Measurements from ENCODE around the gene GTPBP10. TPM values are rescaled to one million over a fixed set of nuclear protein-coding genes. Genes with fewer than 3 reads are reported as not detected.
"Not testable (repeated sequence)": the region's sequence is repeated elsewhere in the genome, so short reads cannot be mapped to it uniquely, and the experiment has no call there.

Gene GTPBP10
- polyA plus RNA-seq, 4 donors = 24.3 to 32.1 (median 29.5) TPM

DNA sequence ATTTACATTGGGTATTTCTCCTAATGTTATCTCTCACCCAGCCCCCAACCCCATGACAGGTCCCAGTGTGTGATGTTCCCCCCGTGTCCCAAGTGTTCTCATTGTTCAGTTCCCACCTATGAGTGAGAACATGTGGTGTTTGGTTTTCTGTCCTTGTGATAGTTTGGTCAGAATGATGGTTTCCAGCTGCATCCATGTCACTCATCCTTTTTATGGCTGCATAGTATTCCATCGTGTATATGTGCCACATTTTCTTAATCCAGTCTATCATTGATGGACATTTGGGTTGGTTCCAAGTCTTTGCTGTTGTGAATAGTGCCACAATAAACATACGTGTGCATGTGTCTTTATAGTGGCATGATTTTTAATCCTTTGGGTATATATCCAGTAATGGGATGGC, 3.5 kb downstream of the GTPBP10 start:
- not testable (repeated sequence) for DNase-seq (ENCODE audit: low read depth in 4 of 4, low spot score in 3 of 4)

DNA sequence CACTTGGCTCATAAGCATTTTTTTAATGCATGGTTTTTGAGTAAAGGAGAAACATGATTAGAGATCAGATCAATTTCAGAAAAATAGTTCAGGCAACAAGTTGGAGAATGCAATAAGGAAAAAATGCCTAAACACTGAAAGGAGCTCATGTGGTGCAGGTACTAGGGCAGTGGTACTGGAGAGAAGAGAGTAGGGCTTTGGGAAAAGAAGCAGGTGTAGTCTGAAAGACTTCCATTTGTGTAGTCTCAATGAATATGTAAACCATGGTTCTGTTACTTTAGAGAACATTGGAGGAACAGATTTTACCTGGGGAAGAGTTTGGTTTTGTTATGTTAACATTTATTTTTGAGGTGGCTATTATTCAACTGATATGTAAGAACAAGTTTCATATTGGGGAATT, 5.5 kb downstream of the GTPBP10 start:
- no peak for DNase-seq (ENCODE audit: low read depth in 4 of 4, low spot score in 3 of 4)

DNA sequence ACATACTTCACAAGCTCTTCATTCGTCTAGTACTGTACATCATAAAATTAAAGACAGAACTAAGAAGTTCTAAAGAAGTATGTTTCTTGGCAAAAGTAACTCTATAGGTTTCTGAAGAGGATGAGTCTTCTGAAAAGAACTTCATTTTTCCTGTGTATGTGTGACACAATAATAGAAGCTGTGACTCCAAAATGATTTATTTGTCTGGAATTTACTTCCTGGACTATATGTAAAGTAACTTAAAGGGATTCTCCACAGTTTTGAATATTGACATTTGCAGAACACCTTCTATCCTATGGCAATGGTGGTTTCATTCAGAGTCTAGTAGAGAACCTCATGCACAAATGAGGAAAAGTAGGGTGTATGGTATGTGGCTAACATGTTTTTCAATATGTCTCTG, 36.9 kb downstream of the GTPBP10 start:
- no peak for DNase-seq (ENCODE audit: low read depth in 4 of 4, low spot score in 3 of 4)

DNA sequence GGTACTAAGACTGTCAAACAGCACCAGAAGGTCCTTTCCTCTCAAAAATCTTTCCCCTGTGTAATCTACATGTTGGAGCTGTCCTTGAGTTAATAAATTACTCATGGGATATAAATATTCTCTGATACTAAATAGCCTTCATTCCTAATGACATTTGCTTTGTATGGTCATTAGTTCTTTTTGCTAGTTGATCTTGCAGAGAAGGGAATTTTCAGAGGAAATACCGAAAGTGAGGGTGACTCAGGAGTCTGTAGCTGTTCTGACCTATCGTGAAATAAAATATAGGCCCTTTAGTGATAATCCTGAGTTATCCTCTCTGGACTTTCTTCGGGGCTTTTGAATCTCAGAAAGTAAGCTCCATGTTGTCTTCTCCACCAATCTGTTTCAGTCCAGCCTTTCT, 37.3 kb downstream of the GTPBP10 start:
- DNase-seq (ENCODE audit: low read depth in 4 of 4, low spot score in 3 of 4) = no peak

DNA sequence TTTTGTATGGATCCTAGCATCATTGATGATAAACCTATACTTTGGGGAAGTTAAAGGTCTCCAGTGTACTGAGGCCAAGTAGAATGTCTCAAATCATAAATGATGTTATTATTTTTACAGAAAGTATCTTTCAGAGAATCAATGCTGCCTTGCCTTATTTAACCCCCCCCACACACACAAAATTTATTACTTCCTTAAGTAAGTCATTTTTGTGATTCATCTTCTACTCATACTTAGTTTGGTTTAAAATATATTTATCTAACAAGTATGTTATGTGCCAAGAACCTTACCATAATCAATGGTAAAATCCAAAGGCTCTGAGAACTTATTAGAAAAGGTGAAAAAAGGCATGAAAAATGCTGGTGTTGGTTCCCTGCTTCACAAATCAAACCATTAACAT, 37.9 kb downstream of the GTPBP10 start:
- DNase-seq (ENCODE audit: low read depth in 4 of 4, low spot score in 3 of 4) = no peak

DNA sequence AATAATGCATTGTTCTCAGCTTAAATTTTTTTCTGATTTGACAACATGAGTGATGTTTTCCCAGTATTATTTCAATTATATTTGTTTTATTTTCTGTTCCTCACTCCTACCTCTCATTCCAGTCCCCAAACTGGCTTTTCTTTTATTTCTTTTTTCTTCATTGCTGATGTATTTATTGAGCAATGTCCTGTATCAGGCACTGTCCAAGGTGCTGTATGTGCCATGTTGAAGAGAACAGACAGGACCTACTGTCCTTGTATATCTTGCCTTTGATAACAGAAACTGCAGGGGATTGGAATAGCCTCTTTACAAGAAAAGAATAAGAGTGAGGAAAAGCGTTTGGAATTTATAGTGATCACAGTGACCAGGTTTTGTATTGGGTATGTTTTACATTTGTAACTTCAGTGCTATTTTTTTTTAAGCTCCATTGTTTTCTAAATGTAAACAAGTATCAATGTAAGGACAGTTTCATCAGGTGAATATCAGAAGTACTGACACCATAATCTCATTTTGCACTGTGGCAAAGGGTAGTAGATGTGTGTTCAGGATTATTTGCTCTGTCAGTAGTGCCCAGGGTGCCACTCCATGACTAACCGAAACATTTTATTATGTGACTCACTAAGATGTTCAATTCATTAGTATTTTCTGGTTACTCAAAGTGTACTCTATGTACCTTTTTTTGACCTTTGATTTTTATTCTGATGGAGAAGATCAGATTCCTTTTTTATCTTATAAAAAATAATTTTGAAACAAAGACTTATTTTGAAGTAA, 41.1 kb downstream of the GTPBP10 start:
- DNase-seq (ENCODE audit: low read depth in 4 of 4, low spot score in 3 of 4) = no peak

DNA sequence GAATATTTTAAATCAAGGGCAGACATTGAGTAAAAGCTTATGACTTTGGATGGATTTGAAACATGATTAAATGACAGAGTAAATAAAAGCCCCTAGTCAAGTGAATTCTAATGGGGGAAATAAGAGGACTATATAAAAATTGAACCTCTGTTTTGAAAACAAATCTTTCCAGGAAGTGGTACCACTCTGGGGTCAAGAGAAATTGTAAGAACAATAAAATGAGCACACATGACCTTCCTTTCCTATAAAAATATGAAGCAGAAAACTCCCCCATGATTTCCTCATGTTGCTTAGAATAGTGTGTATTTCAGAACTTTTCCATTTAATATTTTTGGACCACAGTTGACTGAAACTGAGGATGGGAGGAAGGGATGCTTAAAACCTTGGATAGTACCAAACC, 44.4 kb downstream of the GTPBP10 start:
- no peak for DNase-seq (ENCODE audit: low read depth in 4 of 4, low spot score in 3 of 4)

DNA sequence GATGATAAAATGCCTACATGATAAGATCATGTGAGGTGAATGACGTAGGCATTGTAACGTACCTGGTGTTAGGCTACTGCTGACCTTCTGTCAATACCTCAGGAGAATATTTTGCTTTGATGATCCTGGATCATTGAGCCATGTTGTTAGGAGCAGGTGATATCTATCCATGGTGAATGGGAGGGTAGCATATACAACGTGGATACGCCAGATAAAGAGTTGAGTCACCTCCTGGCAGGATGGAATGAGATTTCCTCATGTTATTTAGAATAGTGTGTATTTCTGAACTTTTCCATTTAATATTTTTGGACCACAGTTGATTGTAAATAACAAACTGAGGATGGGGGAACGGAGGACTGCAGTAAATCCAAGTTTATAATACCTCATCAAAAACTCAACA, 45.0 kb downstream of the GTPBP10 start:
- DNase-seq (ENCODE audit: low read depth in 4 of 4, low spot score in 3 of 4) = no peak

DNA sequence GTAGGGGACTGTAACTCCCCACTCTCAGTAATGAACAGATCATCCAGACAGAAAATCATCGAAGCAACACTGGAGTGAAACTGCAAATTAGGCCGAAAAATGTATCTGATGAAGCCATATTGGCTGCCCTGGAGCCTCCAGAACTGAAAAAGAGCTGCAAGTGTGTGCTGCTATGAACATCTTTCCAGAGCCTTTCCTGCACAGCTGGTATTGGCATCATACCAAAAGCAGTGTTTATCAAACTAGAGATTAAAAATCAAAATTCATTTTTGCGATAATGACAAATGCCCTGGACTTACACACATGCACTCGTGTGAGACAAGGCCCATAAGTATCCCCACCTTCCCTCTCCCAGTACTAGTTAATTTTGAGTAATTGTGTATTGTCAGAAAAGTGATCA, 49.9 kb downstream of the GTPBP10 start:
- no peak for DNase-seq (ENCODE audit: low read depth in 4 of 4, low spot score in 3 of 4)

DNA sequence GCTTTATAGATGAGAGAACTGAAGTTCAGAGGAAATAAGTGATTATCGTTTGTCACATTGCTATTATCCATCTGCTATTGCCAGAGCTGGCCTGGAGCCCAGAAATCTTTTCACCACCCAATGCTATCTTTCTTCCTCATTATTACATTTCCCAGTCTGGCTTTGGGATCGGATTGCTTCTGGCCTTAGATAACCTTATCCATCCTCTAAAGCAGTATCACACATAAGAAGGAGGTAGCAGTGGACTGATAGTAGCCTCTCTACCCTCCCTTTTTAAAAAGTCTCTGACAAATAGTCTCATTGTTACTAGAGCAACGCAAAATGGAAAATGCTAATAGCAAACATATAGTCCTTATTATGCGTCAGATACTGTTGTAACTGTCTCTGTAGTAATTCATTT, 55.5 kb downstream of the GTPBP10 start:
- DNase-seq (ENCODE audit: low read depth in 4 of 4, low spot score in 3 of 4) = no peak

DNA sequence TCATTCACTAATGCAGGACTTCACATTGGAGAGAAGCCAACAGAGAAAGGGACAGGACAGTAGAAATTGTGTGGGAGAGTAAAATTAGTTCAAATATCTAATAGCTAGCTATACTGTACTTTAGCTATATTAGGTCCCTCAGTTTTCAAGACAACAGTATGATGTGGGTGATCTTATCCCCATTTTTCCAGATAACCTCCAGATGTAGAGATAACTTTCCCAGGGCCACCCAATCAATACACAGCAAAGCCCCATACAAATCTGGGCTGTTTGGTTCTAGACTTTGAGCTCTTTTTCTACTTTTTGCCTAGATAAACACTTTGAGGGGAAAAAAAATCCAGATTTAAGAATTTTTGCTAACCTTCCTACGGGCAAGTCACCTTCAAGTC, 56.3 kb downstream of the GTPBP10 start:
- DNase-seq (ENCODE audit: low read depth in 4 of 4, low spot score in 3 of 4) = no peak

DNA sequence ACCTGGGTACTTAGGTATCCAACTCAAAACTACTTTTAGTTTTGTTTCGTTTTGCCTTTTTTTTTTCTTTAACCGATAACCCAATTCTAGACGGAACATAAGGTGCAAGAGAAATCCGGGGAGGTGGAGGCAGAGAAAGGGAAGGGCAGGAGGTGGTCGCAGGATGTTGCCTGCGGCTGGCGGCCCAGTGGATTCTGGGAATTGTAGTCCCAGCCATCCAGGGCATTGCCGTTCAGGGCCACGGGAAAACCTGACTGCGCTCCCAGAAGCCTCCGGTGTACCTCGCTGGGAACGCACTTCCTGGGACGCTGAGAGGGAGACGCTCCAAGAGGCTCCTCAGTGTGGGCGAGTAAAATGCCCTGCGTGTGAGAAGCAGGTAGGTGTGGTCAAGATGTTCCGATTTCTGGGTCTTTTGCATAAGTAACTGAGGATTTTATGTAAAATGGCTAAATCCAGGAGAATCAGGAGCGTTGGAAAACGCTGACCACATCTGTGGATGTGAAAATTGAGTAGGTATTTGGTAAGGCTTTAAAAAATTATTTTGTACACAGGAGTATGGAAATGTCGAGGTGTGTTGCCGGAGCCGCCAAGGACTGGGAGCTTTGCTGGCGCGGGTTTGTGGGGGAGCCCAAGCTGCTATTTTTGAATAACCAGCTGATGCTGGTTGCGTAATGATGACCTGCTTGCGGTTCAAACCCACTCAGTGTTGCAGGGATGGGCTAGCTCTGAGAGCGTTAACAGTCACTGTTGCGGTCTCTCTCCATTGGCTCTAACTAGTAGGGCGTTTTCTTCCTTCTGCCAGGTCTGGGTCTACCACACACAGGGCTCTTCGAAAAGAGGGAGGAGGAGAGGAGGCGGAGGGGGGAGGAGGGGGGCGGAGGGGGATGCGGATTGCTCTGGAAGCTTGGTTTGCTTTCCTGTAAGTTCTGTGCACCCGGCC, 56.9 kb downstream of the GTPBP10 start, which contains the start of gene CLDN12:
CLDN12 (plus strand) TSS at position 288 of the 940 bp plus-strand sequence. CDS start 9,216 bp downstream, outside the sequence.
- peak; percentile 67 to 80 (median 72) for DNase-seq (ENCODE audit: low read depth in 4 of 4, low spot score in 3 of 4)

DNA sequence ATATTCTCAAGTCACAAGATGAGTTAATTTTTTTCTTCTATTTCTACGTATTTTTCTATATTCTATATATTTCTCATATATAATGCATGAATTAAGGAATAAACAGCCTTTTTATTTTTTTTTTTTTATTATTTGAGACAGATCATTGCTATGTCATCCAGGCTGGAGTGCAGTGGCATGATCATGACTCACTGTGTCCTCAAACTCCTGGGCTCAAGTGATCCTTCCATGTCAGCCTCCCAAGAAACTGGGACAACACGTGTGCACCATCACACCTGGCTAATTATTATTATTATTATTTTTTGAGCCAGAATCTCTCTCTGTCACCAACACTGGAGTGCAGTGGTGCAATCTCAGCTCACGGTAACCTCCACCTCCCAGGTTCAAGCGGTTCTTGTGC, 58.3 kb downstream of the GTPBP10 start:
- DNase-seq (ENCODE audit: low read depth in 4 of 4, low spot score in 3 of 4) = no peak

DNA sequence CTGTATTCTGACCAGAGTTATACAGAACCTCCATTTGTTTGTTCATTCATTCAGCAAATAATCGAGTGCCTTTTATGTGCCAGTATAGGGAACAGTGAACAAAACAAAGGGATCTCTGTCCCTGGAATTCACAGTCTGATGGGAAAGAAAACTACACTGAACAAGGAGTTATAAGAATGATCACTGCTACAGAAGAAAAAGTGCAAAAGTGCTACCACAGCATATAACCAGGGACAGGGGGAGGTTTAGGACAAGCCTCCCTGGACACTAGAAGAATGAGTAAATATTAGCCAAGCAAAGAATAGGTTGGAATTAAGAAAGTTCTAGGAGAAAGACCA, 60.9 kb downstream of the GTPBP10 start:
- DNase-seq (ENCODE audit: low read depth in 4 of 4, low spot score in 3 of 4) = no peak

DNA sequence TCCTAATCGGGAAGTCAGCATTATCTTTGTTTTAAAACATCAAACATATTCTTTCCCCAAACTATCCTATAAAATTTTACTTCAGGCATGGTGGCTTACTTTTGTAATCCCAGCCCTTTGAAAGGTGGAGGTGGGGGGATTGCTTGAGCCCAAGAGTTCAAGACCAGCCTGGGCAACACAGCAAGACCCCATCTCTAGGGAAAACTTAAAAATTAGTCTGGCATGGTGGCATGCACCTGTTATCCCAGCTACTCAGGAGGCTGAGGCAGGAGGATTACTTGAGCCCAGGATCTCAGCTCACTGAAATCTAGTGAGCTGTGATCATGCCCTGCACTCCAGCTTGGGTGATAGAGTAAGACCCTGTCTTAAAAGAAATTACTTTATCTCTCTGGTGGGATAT, 61.6 kb downstream of the GTPBP10 start:
- no peak for DNase-seq (ENCODE audit: low read depth in 4 of 4, low spot score in 3 of 4)

DNA sequence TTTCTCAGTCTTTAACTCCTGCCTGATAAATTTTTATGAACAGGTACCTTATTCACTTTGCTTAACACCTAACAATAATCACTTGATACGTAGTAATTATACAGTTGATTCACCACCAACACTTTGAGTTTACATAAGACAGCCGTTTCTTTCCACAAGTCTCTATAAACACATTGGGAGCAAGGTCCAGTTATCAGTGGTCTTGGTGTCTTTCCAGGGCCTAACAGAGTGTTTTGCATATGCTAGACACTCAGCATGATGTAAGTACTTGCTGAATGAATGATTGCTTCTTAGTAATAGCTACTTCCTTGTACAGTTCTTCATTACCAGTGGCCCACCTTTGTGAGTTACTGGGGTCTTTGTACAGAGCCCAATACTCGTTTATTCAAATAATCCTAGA, 63.2 kb downstream of the GTPBP10 start:
- DNase-seq (ENCODE audit: low read depth in 4 of 4, low spot score in 3 of 4) = no peak

DNA sequence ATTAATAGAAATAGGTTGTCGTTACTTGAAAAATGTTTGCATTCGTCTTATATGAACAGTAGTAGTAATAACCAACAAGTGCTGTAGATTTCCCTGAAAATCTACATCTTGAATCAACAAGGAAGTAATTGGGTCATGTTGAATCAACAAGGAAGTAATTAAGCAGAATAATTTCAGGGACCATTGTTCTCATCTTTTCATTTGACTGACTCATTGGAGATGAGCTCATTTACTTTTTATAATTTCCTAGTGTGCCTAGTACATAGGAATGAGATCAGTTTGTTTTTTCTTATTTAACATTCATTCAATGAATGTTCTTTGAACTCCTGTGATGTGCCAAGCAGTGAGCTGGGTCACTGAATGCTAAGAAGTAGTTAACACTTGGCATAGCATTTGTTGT, 65.0 kb downstream of the GTPBP10 start:
- no peak for DNase-seq (ENCODE audit: low read depth in 4 of 4, low spot score in 3 of 4)

DNA sequence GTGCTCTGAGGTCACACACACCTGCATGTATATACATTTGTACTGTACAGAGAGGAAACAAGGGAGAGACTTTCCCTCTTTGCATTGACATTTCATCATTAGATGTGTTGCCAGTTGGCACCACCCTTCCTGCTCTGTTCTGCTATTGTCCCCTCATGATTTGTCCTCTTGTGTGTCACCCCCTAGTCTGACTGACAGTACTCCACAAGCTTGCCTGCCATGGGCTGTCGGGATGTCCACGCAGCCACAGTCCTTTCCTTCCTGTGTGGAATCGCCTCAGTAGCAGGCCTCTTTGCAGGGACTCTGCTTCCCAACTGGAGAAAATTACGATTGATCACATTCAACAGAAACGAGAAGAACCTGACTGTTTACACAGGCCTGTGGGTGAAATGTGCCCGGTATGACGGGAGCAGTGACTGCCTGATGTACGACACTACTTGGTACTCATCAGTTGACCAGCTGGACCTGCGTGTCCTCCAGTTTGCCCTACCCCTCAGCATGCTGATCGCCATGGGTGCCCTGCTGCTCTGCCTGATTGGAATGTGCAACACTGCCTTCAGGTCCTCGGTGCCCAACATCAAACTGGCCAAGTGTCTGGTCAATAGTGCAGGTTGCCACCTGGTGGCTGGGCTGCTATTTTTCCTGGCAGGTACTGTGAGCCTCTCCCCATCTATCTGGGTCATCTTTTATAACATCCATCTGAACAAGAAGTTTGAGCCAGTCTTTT, 66.1 kb downstream of the GTPBP10 start:
- DNase-seq (ENCODE audit: low read depth in 4 of 4, low spot score in 3 of 4) = no peak

DNA sequence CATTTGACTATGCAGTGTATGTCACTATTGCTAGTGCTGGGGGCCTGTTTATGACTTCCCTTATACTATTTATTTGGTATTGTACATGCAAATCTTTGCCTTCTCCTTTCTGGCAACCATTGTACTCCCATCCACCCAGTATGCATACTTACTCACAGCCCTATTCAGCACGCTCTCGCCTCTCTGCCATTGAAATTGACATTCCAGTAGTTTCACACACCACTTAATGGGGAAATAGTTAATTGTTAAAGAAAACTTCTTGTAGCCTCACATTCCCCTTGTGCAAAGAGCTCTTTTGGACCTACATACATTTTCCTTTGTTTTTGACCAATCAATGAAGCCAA, 66.6 kb downstream of the GTPBP10 start:
- no peak for DNase-seq (ENCODE audit: low read depth in 4 of 4, low spot score in 3 of 4)

DNA sequence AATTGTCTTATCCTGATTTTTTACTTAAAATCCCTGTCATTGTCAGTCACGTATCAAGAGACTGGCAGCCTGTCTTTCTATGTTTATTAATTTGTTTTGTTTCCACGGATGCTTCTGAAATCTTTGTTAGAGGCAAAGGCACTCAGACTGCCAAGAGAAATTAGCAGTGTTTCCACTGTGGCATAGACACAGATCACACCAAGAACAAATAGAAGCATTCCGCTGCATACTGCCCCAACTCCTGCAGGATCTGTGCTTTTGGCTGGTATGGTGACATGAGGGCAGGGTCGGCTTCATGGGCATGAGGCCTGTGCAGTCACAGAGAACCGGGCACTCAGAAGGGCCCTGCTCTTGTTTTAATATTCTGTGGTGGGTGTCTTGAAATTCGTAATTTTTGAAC, 75.1 kb downstream of the GTPBP10 start:
- no peak for DNase-seq (ENCODE audit: low read depth in 4 of 4, low spot score in 3 of 4)

DNA sequence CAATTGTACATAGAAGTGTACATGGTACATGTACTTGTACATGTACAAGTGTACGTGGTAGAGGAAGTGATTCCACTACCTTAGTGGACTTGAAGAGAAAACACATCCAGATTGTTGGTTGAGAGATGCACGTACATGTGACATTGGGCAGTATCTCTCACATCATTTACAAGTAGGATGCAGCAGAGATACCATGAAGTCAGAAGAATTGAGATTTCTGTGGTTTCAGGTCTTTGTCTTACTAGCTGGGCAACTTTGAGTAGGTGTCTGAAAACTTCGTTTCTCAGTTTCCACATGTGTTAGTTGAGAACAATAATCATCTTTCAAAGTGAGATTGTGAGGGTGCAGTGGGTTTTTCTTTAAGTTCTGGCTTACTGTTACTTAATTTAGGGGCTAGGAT, 78.2 kb downstream of the GTPBP10 start:
- no peak for DNase-seq (ENCODE audit: low read depth in 4 of 4, low spot score in 3 of 4)
